Stomach (tissue), 9 donors: ENCODE data around the gene KRT4. TPM values are rescaled to one million over a fixed set of nuclear protein-coding genes. Genes with fewer than 3 reads are reported as not detected.

ENCODE experiments used
- DNase-seq, 2 donors: peaks; one replicate each; pipeline versions ENCODE4 v3.0.0 to v3.0.0-alpha.2; 2013 to 2019
- H3K27ac ChIP-seq, 5 donors: fragments of 200-600 bp in 4 of 5; sonication (generic) in 4 of 5; one replicate each; pipeline ENCODE4 v1.5.1; 2013 to 2019; ENCODE audit warnings: mild to moderate bottlenecking in 1 of 5, moderate library complexity in 1 of 5
- H3K27me3 ChIP-seq, 3 donors: fragments of 200-600 bp; sonication (generic); one replicate each; pipeline ENCODE4 v1.5.1; 2017 to 2019; ENCODE audit warnings: mixed run types in 1 of 3
- H3K36me3 ChIP-seq, 4 donors: fragments of 200-600 bp; sonication (generic); 1 replicate in 3 of 4; 2 replicates in 1 of 4; pipeline ENCODE4 v1.5.1; 2016 to 2019
- H3K4me1 ChIP-seq, 4 donors: fragments of 200-600 bp; sonication (generic); one replicate each; pipeline ENCODE4 v1.5.1; 2016 to 2019
- H3K4me3 ChIP-seq, 4 donors: fragments of 200-600 bp; sonication (generic) in 3 of 4; one replicate each; pipeline ENCODE4 v1.5.1; 2016 to 2019; ENCODE audit warnings: mild to moderate bottlenecking in 1 of 4
- H3K9me3 ChIP-seq, 4 donors: fragments of 200-600 bp; sonication (generic); one replicate each; pipeline ENCODE4 v1.5.1; 2016 to 2019
- EP300 ChIP-seq: sonication (generic); formaldehyde crosslinking; IDR thresholded peaks from one replicate; pipeline ENCODE4 v1.6.1; 2017; ENCODE audit warnings: antibody characterized with exemption
- POLR2A ChIP-seq, 4 donors: fragments of 450-650 bp; IDR thresholded peaks; one replicate each; pipeline ENCODE4 v1.6.1; 2016; ENCODE audit warnings: antibody characterized with exemption in 4 of 4, control low read depth in 2 of 4, mild to moderate bottlenecking in 1 of 4, moderate library complexity in 1 of 4
- POLR2AphosphoS5 ChIP-seq, 3 donors: sonication (generic); formaldehyde crosslinking; IDR thresholded peaks; one replicate each; pipeline ENCODE4 v1.6.1; 2016; ENCODE audit warnings: antibody characterized with exemption in 3 of 3
- WGBS, 5 donors: extraction: QIAGEN DNeasy Blood & Tissue Kit in 3 of 5; methylation state at CpG; one replicate each; pipeline versions ENCODE4 v1.1.5 to v1.1.7; 2013 to 2018; 5-methylcytosine and 5-hydroxymethylcytosine counted together
- intact Hi-C: fragments of 100-400 bp; cut with DNase I; formaldehyde crosslinking; loops from one replicate; pipeline ENCODE4 v1.15.1; 2023; ENCODE audit warnings: low total_unique reads
- polyA plus RNA-seq, 3 donors: library from polyadenylated mRNA; stranded (reverse); fragments of 200-250 nt; gene quantifications; one replicate each; pipeline ENCODE4 v1.2.3, GENCODE V29; 2013
- total RNA-seq, 5 donors: library from RNA; depleted of rRNA; stranded (reverse); fragments of >200 nt; gene quantifications; one replicate each; pipeline versions ENCODE4 v1.1.0 to v1.2.3, GENCODE V29; 2014 to 2016
- TF ChIP-seq, protein P1 (sequence below), 7 experiments: fragments of 450-650 bp in 4 of 7; fragments of 200-600 bp in 3 of 7; sonication (generic) in 3 of 7; IDR thresholded peaks; one replicate each; pipeline ENCODE4 v1.5.1; 2016 to 2019; ENCODE audit warnings: antibody characterized with exemption in 7 of 7, control low read depth in 2 of 7, mild to moderate bottlenecking in 1 of 7
- donor health status: healthy with polysubstance abuse.
- donor health status: Bipolar disorder and iron deficiency.
- donor health status: healthy.

KRT4 gene
- total and polyA plus RNA-seq, 8 donors = 5.1 to 2,693 (median 11.2) TPM; not detected in 4

DNA sequence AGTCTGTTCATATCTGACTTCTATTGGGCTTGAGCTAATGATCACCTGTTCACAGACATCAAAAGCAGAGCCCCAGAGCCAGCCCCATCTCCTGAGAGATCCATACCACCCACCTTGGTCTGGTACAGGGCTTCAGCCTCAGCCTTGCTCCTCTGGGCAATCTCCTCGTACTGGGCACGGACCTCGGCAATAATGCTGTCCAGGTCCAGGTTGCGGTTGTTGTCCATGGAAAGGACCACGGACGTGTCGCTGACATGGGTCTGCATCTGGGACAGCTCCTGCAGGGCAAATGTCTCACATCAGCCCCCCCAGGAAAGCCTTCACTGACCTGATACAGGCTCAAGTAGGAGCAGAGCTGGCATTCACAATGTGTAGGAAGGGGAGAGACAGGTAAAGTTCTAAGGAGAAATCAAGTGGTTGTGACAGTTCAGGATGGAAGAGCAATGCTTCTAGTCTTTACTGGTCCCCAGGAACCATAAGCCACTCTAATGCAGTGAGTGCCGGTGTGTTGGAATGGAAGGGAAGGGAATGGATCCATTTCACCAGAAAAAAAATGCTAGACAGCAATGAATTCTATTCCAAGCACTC, 5.2 kb downstream of the KRT4 start:
- H3K4me1 ChIP-seq = no peaks in the 10 kb centered on the region
- no peak overlapping the region for H3K4me3 ChIP-seq
- no peak overlapping the region for H3K27ac ChIP-seq
- no peaks in the 10 kb centered on the region for H3K36me3 ChIP-seq
- H3K27me3 ChIP-seq = peaks cover 0 to 10% (median 0%) of the 10 kb centered on the region in 3 donors
- no peaks in the 10 kb centered on the region for H3K9me3 ChIP-seq
- 90 to 94% (median 92%) methylated on average over 8 of the region's 8 CpGs for WGBS, 5 donors
- no peak for DNase-seq
- no peak for TF ChIP-seq POLR2A (IDR thresholded peaks at IDR 0.05)
- TF ChIP-seq, protein P1, sequence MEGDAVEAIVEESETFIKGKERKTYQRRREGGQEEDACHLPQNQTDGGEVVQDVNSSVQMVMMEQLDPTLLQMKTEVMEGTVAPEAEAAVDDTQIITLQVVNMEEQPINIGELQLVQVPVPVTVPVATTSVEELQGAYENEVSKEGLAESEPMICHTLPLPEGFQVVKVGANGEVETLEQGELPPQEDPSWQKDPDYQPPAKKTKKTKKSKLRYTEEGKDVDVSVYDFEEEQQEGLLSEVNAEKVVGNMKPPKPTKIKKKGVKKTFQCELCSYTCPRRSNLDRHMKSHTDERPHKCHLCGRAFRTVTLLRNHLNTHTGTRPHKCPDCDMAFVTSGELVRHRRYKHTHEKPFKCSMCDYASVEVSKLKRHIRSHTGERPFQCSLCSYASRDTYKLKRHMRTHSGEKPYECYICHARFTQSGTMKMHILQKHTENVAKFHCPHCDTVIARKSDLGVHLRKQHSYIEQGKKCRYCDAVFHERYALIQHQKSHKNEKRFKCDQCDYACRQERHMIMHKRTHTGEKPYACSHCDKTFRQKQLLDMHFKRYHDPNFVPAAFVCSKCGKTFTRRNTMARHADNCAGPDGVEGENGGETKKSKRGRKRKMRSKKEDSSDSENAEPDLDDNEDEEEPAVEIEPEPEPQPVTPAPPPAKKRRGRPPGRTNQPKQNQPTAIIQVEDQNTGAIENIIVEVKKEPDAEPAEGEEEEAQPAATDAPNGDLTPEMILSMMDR (IDR thresholded peaks at IDR 0.05) = no peak
- TF ChIP-seq EP300 = no peak
- TF ChIP-seq POLR2AphosphoS5 (IDR thresholded peaks at IDR 0.05) = no peak
- intact Hi-C loops = no loop called here

DNA sequence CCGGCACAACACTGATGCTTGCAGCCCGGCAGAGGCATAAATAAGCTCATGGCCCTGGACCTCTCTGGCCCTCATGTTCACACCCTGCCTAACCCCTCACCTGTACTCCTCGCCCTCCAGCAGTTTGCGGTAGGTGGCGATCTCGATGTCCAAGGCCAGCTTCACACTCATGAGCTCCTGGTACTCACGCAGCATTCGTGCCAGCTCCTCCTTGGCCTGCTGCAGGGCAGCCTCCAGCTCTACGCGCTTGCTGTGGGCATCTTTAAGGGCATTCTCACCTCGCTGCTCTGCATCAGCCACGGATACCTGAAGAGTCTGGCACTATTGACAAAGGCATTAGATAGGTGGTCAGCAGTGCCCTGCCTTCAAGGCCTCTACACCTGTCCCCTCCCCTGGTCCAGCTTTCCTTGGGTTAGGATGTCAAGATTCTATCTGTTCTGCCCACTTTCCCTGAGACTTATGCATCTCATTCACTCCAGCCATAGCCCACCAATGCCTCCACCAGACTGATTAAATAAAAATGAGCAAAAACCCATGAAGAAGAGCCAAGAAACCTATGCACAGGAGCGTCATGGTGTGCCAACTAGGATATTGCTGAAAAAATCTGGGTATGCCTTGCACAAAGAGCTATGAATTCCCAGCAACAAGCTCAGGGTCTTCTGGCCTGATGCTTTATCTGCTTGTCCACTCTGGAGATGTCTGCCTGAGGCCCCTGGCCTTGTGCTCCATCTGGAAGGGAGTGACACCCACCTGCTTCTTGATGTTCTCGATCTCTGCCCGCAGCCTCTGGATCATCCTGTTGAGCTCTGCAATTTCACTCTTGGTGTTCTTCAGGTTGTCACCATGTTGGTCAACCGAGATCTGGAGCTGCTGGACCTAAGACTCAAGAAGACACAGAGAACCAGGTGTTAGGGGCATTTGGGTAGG, 6.1 kb downstream of the KRT4 start:
- intact Hi-C loops = no loop called here
- Histone ChIP-seq H3K36me3 (no peaks in the 10 kb centered on the region), H3K9me3 (no peaks in the 10 kb centered on the region), H3K27me3 (peaks cover 0 to 10% (median 0%) of the 10 kb centered on the region in 3 donors), H3K4me3 (no peak overlapping the region), H3K27ac (no peak overlapping the region), H3K4me1 (no peaks in the 10 kb centered on the region)
- 84 to 92% (median 89%) methylated on average over 11 to 16 of the region's 16 CpGs for WGBS, 5 donors
- no peak for DNase-seq
- TF ChIP-seq POLR2A (IDR thresholded peaks at IDR 0.05) (no peak), POLR2AphosphoS5 (IDR thresholded peaks at IDR 0.05) (no peak), EP300 (no peak)
- TF ChIP-seq, protein P1 (IDR thresholded peaks at IDR 0.05) = no peak

DNA sequence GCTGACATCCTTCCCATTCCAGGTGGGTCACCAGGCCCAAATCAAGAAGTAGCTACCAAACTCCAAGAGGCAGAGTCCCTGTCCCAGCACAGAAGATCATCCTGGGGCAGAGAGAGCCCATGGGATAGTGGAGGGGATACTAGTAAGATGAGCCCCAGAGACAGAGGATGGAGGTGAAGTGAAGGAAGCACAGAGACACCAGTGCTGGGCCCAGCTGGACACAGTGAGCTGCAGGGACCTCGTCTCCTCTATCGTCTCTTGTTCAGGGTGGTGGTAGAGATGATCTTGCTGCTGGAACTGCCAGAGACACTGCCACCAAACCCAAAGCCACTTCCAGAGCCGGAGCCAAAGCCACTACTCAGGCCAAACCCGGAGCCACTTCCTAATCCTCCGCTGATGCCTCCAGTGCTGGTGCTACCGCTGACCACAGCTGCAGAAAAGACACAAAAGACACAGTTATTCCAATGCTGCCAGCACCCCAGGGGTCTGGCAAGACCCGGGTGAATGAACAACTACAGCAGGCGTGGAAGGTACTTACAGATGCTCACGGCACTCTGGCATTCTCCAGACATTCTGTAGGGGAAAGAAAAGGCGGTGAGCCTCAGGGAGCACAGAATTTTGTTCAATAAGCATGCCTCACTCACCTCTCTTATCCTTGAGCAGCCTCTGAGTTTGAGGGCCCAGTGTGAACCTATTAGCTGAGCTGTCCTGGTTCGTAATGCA, 6.9 kb downstream of the KRT4 start:
- 83 to 92% (median 85%) methylated on average over 8 to 11 of the region's 11 CpGs for WGBS, 5 donors
- H3K27me3 ChIP-seq = peaks cover 0 to 10% (median 0%) of the 10 kb centered on the region in 3 donors
- no peak overlapping the region for H3K27ac ChIP-seq
- intact Hi-C loops = no loop called here
- TF ChIP-seq POLR2A (IDR thresholded peaks at IDR 0.05) (no peak), EP300 (no peak), POLR2AphosphoS5 (IDR thresholded peaks at IDR 0.05) (no peak)
- TF ChIP-seq, protein P1 (IDR thresholded peaks at IDR 0.05) = no peak
- no peaks in the 10 kb centered on the region for H3K4me1 ChIP-seq
- no peaks in the 10 kb centered on the region for H3K36me3 ChIP-seq
- DNase-seq = no peak
- H3K4me3 ChIP-seq = no peak overlapping the region
- no peaks in the 10 kb centered on the region for H3K9me3 ChIP-seq

DNA sequence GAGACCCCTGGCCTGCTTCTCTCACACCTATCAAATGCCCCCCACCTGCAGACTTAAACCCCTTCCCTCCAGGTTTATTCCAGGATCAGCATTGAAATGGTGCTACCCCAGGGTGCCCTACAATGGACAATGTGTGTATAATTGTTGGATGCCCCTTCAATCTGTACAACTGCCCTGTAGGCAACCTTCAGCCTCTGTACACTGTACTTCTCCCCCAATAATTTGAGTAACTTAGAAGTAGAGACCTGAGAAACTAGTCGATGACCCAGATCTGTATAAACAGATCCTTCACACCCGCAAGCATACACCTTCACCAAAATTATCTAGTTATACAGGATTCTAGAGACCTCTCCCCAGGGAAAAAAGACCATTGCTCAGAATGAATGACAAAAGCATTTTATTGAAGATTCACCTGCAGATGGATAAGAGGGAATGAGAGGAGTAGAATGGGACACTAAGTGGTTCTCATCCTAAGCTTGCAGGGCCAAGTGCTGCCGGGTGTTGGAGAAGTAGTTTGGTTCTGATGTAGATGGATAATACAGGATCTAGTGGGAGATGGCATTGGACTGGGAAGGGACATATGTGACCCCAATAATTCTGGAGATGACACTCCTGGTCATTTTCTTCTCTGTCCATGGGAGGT, 7.6 kb downstream of the KRT4 start:
- H3K9me3 ChIP-seq = no peaks in the 10 kb centered on the region
- DNase-seq = no peak
- H3K4me1 ChIP-seq = no peaks in the 10 kb centered on the region
- peaks cover 0 to 10% (median 0%) of the 10 kb centered on the region in 3 donors for H3K27me3 ChIP-seq
- no peaks in the 10 kb centered on the region for H3K36me3 ChIP-seq
- intact Hi-C loops = no loop called here
- WGBS, 5 donors = 86 to 95% (median 94%) methylated on average over 3 of the region's 3 CpGs
- H3K27ac ChIP-seq = no peak overlapping the region
- H3K4me3 ChIP-seq = no peak overlapping the region
- TF ChIP-seq POLR2A (IDR thresholded peaks at IDR 0.05) (no peak), EP300 (no peak), POLR2AphosphoS5 (IDR thresholded peaks at IDR 0.05) (no peak)
- TF ChIP-seq, protein P1 (IDR thresholded peaks at IDR 0.05) = no peak
